Measurements from ENCODE around the gene ATG10.

The ATG10 gene

GRCh38 chr5:82295144-82295543 lies 323.3 kb downstream of the ATG10 start:
- intact Hi-C loops (cut with micrococcal nuclease): no loop called here
- no peaks in the 10 kb centered on the region for H3K36me3 Mint-ChIP-seq (ENCODE audit: low read depth)
- no peak overlapping the region for H3K27ac Mint-ChIP-seq
- no peaks in the 10 kb centered on the region for H3K9me3 Mint-ChIP-seq
- H3K4me1 Mint-ChIP-seq (ENCODE audit: low read depth): peaks cover 11% of the 10 kb centered on the region
- no peaks in the 10 kb centered on the region for H3K27me3 Mint-ChIP-seq
- H3K4me3 Mint-ChIP-seq: no peak overlapping the region

- intact Hi-C loops (cut with micrococcal nuclease): no loop called here
- Mint-ChIP-seq H3K36me3 (ENCODE audit: low read depth) (no peaks in the 10 kb centered on the region), H3K27ac (no peak overlapping the region), H3K27me3 (no peaks in the 10 kb centered on the region), H3K4me3 (no peak overlapping the region), H3K9me3 (no peaks in the 10 kb centered on the region), H3K4me1 (ENCODE audit: low read depth) (peaks cover 11% of the 10 kb centered on the region)
These were observed 324.2 kb downstream of the ATG10 start for GRCh38 chr5:82295959-82296531.

- H3K4me1 Mint-ChIP-seq (ENCODE audit: low read depth): peaks cover 11% of the 10 kb centered on the region
- H3K27ac Mint-ChIP-seq: no peak overlapping the region
- no peaks in the 10 kb centered on the region for H3K27me3 Mint-ChIP-seq
- H3K4me3 Mint-ChIP-seq: no peak overlapping the region
- no peaks in the 10 kb centered on the region for H3K9me3 Mint-ChIP-seq
- H3K36me3 Mint-ChIP-seq (ENCODE audit: low read depth): no peaks in the 10 kb centered on the region
- intact Hi-C loops (cut with micrococcal nuclease): no loop called here
These were observed 325.1 kb downstream of the ATG10 start for GRCh38 chr5:82296929-82297328.

GRCh38 chr5:82297711-82298110 lies 325.9 kb downstream of the ATG10 start:
- Mint-ChIP-seq H3K36me3 (ENCODE audit: low read depth) (no peaks in the 10 kb centered on the region), H3K4me3 (no peak overlapping the region), H3K4me1 (ENCODE audit: low read depth) (peaks cover 11% of the 10 kb centered on the region), H3K27me3 (no peaks in the 10 kb centered on the region), H3K9me3 (no peaks in the 10 kb centered on the region), H3K27ac (no peak overlapping the region)
- intact Hi-C loops (cut with micrococcal nuclease): no loop called here

- intact Hi-C loops (cut with micrococcal nuclease): no loop called here
- no peak overlapping the region for H3K27ac Mint-ChIP-seq
- no peaks in the 10 kb centered on the region for H3K9me3 Mint-ChIP-seq
- no peak overlapping the region for H3K4me3 Mint-ChIP-seq
- H3K4me1 Mint-ChIP-seq (ENCODE audit: low read depth): peaks cover 11% of the 10 kb centered on the region
- no peaks in the 10 kb centered on the region for H3K36me3 Mint-ChIP-seq (ENCODE audit: low read depth)
- H3K27me3 Mint-ChIP-seq: no peaks in the 10 kb centered on the region
These were observed 326.8 kb downstream of the ATG10 start for GRCh38 chr5:82298668-82299067.

- H3K27ac Mint-ChIP-seq: no peak overlapping the region
These were observed 329.4 kb downstream of the ATG10 start for GRCh38 chr5:82301190-82301589.

More at GRCh38 chr5:82301190-82301589, 329.4 kb downstream of the ATG10 start:
- H3K27me3 Mint-ChIP-seq: no peaks in the 10 kb centered on the region
- no peaks in the 10 kb centered on the region for H3K9me3 Mint-ChIP-seq
- no peaks in the 10 kb centered on the region for H3K36me3 Mint-ChIP-seq (ENCODE audit: low read depth)
- no peak overlapping the region for H3K4me3 Mint-ChIP-seq
- intact Hi-C loops (cut with micrococcal nuclease): no loop called here
- peaks cover 11% of the 10 kb centered on the region for H3K4me1 Mint-ChIP-seq (ENCODE audit: low read depth)
